ENCODE measurements around the gene PSME3IP1.
A peak's percentile ranks its signal among the peaks of the same experiment; 100 is the strongest.
"Not testable (repeated sequence)": the region's sequence is repeated elsewhere in the genome, so short reads cannot be mapped to it uniquely, and the experiment has no call there.

PSME3IP1 gene, protein sequence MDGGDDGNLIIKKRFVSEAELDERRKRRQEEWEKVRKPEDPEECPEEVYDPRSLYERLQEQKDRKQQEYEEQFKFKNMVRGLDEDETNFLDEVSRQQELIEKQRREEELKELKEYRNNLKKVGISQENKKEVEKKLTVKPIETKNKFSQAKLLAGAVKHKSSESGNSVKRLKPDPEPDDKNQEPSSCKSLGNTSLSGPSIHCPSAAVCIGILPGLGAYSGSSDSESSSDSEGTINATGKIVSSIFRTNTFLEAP

DNA sequence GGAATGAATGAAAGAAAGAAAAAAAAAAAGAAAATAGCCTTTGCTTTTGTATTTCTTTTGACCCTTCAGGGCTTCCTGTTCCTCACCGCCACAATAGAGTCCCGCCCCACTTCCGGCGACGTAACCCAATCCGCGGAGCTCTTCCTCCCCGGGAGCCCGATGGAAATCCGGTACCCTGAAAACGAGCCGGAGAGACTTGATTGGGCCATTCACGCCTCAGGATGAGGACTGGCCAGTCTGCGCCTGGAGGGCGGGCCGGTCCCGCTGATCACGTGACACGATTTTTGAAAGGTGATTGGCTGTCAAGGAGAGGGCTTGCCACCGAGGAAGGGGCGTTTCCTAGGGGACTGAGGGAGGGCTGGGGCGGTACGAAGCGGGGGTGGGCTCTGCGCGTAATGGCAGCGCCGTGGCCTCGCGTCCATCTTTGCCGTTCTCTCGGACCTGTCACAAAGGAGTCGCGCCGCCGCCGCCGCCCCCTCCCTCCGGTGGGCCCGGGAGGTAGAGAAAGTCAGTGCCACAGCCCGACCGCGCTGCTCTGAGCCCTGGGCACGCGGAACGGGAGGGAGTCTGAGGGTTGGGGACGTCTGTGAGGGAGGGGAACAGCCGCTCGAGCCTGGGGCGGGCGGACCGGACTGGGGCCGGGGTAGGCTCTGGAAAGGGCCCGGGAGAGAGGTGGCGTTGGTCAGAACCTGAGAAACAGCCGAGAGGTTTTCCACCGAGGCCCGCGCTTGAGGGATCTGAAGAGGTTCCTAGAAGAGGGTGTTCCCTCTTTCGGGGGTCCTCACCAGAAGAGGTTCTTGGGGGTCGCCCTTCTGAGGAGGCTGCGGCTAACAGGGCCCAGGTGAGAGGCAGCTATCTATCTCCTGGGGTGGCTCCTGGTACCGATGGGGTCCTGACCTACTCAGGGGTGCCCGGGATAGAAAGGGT is at the start of gene PSME3IP1, which contains the start of gene RSPRY1:
Gene PSME3IP1 (minus strand): TSS at position 95 of the 927 bp plus-strand sequence. CDS start 12,185 bp downstream, outside the sequence.
Gene RSPRY1 (plus strand): TSS at position 385 of the 927 bp plus-strand sequence. CDS start 18,330 bp downstream, outside the sequence.
- DNase-seq = peak; percentile 89

DNA sequence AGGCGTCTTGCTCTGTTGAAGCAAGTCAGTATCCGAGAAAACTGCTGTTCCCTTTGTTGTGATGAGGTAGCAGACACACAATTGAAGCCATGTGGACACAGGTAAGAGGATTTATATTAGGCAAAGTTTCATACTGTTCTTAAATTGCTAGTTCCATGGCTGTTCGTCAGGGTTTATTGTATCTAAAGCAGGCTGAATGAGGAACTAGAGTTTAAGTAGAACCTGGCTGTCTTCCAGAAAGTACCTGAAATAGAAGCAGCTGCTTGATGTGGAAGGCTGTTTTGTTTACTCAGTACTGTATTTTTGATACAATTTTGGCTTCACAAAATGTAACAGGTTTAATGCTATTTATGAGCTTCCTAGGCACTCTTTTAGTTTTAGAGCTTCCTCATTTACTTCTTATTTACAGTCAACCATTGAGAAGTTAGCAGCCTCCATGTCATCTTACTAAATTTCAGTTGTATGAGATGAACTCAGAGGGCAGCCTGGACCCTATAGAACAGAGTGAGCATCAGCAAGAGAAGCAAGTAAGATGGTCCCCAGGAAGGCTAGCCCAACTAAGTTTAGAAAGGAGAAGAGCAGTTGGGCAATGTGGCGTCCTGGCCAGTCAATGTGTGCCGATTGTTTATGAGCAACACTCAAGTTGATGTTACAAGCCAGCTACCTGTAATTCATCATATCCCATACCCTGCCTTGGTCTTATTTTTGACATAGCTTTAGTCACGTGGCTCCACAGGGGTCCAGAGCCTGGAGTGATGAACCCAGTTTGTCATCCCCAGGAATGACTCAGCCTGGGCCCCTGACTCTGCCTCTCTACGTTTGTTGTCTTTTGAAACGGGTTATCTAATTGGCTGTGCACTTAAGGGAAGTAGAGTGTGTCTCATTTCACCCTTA is 49.5 kb upstream of the PSME3IP1 start:
- peak; percentile 38 for DNase-seq

DNA sequence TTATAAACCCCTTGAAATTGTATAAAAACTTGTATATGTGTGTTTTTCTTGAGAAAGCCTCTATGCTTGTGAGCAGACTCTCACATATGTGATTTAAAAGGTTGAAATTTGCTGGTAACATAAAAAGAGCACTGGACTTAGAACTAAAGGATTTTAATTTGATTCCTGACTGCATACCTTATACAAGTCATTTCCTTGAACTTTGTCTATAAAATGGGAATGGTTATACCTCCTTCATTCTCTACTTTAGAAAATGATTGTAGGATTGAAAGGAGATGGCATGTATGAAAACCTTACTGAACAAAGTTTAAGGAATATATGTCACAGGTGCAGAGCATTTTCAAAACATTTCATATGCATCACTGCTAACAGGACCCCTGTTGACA is 48.9 kb upstream of the PSME3IP1 start:
- DNase-seq = no peak

DNA sequence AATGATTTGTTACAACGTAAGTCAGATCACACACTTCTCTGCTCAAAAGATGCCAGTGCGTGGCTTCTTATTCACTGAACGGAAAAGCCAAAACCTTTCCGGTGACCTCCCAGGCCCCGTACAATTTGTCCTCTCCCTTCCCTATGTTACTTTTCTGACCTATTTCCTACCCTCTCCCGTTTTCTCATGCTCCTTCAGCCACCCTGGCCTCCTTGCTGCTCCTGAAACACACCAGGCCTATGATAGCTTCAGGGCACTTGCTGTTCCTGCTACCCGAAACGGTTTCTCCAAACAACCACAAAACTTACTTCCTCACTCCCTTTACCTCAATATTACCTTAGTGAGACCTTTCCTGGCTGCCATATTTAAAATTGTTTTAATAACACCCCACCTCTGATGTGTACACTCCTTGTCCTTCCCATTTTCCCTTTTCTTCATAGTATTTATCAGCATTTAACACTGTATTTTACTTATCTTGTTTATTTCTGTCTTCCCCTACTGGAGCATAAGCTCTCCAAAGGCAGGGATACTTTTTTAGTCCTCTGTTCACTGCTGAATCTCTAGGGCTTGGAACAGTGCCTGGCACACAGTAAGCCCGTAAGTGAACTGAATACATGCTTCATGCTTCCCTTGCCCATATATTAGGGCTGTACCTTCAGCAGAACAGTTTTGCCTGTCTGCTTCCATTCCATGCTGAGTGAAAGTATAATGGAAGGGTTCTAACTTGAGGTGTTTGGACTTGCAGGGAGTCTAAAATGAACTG is 48.3 kb upstream of the PSME3IP1 start:
- no peak for DNase-seq

DNA sequence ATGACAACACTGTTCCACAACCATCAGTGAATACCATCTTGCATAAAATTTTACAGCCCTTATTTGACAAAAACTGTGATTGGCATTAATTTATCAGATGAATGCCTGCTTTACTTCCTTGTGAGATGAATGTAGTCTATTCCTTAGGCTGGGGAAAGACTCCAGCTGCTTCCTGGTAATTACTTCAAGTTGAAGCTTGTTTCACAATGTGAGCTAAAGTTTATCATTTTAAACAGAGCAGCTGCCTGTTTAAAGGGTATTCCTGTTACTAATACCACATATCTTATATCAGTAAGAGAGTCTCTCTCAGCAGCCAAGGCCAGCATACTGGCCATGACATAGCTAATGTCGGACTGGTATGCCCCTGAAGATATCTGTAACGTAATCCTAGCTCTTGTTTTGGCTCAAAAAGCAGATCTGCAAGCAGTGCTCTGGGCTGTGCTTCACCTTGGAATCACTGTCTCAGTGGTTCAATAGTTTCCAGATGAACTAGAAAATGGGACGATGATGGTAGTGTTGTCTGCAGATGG is 46.0 kb upstream of the PSME3IP1 start:
- no peak for DNase-seq

DNA sequence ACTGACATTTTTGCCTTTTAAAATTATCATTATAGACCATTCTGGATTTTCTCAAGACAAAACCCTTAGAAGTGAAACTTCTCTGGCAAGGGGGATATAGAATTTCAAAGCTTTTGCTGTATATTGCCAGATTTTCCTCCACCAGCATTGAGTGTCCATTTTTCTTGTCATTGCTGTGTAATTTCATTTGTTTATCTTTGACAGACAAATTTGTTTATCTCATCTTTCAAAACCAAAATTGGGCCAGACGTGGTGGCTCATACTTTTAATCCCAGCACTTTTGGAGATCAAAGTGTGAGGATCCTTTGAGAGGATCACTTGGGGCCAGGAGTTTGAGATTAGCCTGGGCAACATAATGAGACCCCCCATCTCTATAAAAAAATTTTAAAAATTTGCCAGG is 43.2 kb upstream of the PSME3IP1 start:
- DNase-seq = no peak

DNA sequence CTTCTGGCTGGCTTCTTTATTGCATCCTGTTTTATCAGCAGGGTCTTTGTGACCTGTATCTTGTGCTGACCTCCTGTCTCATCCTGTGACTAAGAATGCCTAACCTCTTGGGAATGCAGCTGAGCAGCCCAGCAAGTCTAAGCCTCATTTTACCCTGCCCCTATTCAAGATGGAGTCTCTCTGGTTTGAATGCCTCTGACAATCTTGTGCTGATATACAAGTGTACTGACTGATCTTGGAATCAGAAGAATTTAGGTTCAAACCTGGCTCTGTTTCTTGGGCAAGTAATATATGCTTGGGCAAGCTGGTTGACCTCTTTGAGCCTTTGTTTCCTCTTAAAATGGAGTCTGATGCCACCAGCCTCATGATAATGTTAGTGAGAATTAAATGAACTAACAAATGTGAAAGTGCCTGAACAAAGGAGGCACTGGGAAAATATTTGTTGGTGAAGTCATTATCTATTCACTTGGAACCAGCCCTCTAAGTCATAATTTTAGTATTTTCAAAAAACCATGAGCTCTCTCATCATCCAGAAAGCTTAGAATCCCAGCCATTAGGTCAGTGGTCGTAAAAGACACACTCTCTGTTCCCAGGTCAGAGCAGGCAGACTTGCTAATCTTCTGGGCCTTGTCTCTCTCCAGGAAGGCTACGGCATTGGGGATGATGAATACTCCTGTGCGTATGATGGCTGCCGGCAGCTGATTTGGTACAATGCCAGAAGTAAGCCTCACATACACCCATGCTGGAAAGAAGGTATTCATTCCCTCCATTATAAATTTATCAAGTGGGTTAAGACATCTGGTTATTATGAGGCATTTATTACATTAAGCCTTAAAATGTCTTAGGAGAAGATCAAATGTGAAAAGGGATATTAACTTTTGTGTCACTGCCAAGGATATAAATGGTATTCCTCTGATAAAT is 41.1 kb upstream of the PSME3IP1 start:
- no peak for DNase-seq

DNA sequence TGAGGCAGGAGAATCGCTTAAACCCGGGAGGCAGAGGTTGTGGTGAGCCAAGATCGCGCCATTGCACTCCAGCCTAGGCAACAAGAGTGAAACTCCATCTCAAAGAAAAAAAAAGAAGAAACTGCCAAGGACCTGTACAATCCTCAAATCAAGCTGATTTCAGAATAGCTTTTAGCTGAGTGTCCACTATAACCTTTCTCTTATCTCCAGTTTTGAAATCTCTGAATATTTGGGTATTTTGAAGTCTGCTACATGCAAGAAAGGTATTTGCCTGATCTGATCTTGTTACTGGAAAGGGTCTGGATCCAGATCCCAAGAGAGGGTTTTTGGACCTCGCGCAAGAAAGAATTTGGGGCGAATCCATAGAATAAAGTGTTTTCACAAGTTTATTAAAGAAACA is 40.1 kb upstream of the PSME3IP1 start:
- no peak for DNase-seq

DNA sequence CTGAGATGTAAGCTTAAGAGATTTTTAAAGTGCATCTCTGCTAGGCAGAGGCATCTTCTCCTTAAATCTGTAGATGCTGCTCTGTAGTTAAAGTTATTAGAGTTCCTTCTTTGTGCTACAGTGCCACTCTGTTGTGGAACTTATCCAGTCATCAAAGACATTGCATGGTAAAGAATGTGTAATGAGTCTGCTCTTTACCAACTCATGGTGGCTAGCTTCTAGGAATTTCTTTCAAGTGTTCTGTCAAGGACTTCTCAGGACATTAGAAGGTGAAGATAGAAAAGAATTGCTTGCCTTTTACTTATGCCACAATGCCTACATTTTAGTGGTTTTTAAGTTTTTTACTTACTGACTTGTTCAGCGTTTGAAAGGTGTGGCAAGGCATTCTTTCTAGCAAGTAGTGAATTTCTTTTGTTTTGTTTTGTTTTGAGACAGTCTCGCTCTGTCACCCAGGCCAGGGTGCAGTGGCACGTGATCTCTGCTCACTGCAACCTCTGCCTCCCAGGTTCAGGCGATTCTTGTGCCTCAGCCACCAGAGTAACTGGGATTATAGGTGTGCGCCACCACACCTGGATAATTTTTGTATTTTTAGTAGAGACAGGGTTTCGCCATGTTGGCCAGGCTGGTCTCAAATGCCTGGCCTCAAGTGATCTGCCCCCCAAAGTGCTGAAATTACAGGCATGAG is 39.0 kb upstream of the PSME3IP1 start:
- no peak for DNase-seq

DNA sequence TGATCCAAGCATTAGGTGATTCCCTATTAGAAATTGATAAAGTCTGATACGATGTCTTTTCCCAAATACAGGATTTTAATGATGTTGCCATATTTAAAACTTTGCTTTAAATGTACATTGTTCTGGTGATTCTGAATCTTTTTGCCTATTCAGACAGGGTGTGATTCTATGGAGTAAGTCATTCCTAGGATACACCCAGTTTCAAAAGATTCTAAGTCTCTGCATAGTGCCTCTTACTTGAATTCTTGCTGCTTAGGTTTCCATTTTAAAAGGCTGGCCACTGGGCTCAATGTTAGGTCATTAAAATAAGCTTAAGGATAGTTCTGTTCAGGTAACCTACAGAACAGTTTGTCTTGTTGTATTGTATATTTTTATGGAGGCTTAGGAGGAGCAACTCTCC is 37.2 kb upstream of the PSME3IP1 start:
- DNase-seq = no peak

DNA sequence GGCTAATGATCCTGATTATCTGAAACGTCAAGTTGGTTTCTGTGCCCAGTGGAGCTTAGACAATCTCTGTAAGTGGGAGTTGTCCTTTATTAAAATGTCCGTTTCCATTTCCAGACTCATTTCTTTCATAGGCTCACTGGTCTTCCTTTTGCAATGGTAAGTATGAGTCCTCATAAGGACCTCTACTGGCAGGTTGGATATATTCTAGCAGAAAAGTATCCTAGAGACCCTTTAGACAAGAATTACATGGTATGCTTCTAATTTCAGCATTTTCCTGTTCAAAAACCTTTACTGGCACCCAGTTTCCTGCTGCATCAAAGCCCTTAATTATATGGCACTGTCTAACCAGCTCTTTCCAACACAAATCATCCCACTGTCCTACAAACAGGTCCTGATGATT is 31.1 kb upstream of the PSME3IP1 start:
- DNase-seq = no peak

DNA sequence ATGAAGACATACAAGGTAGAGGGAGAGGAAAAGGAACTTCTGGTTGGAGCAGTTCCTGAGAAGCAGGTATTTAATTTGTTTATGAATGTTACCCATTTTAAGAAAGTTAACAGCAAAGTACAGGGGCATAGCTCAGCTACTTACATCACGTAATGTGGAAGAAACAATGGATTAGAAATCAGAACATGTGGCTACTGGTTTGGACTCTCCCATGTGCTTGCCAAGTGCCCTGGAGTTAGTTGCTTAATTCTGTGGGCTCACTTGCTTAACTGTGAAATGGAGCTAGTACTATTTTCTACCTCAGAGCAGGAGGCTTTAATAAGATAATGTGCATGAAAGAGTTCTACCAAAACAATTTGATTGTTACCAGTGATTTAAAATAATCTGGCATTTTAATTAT is 27.6 kb upstream of the PSME3IP1 start:
- DNase-seq = no peak

DNA sequence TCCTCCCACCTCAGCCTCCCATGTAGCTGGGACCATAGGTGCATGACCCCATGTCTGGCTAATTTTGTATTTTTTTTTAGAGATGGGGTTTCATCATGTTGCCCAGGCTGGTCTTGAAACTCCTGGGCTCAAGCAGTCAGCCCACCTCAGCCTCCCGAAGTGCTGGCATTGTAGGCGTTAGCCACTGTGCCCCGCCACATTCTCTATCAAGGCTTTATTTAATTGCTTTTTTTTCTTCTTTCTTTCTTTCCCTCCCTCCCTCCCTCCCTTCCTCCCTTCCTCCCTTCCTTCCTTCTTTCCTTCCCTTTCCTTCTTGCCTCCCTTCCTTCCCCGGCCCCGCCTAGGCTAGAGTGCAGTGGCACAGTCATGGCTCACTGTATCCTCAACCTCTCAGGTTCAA is 23.9 kb upstream of the PSME3IP1 start:
- no peak for DNase-seq

DNA sequence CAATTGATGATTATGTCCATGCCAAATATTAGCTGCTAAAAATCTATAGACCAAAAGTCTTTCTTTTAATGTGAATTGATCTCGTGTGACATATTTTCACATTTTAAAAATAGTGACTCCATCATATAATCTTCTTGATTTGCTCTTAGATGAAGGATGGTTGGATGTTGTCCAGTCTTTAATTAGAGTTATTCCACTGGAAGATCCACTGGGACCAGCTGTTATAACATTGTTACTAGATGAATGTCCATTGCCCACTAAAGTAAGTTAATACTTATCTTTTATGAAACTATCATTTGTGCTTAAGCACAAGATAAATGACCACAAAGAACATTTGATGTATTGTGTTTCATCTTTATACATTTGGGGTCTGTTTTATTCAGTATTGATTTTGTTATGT is 23.1 kb upstream of the PSME3IP1 start:
- DNase-seq = no peak

DNA sequence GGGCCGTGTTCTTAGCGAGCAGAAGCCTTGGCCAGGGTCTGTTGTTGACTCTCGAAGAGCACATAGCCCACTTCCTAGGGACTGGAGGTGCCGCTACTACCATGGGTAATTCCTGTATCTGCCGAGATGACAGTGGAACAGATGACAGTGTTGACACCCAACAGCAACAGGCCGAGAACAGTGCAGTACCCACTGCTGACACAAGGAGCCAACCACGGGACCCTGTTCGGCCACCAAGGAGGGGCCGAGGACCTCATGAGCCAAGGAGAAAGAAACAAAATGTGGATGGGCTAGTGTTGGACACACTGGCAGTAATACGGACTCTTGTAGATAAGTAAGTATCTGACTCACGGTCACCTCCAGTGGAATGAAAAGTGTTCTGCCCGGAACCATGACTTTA is 18.8 kb upstream of the PSME3IP1 start:
- DNase-seq = no peak

DNA sequence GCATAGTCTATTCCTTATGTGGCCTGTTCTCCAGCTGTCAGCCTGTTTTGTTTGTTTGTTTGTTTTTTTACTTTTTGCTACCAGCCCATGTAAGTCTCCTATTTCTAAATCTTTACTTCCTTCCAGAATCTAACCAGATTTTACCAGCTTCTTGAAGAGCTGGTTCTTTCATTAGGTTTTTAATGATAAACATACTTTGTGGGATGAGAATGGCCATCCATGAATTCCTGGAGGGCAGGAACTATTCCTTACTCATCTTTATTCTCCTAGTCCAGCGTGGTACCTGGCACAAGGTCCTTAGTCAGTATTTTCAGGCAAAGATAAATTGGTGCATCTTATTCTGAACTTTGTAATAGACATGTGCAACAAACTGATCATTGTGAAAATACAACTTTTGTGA is 17.6 kb upstream of the PSME3IP1 start:
- no peak for DNase-seq

DNA sequence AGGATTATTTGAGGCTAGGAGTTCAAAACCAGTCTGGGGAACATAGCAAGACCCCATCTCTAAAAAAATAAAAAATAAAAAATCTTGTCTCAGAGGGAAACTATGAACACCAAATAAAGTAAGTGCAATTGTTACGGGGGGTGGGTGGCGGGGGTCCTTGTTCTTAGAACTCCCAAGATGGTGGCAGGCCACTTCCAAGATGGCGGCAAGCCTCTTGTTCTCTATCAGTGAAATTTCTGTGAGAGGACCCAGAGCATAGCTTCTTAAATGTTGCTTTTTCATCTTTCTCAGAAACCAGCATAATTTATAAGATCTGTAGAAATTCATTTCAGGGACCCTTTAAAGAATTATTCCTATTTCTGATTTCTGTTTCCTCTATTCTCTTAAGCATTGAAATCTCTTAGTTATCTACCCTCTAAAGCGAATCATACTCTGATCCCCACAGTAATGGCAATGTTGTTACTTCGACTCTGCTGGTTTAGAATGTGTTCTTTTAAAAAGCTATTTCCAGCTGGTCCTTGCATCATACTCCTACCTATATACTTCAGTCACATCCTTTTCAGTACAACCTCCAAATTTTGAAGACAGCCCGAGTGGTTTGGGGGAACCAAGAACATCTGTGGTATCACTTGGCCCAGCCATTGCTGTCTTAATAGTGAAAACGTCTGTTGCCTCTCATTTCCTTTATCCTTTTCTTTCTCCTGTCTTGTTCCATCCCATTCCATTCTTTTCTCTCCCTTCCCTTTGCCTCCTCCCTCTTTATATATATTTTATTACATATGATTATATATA is 16.5 kb upstream of the PSME3IP1 start:
- DNase-seq = no peak

DNA sequence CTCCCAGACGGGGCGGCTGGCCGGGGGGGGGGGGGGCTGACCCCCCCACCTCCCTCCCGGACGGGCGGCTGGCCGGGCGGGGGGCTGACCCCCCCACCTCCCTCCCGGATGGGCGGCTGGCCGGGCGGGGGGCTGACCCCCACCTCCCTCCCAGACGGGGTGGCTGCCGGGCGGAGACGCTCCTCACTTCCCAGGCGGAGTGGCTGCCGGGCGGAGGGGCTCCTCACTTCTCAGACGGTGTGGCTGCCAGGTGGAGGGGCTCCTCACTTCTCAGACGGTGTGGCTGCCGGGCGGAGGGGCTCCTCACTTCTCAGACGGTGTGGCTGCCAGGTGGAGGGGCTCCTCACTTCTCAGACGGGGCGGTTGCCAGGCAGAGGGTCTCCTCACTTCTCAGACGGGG is 15.1 kb upstream of the PSME3IP1 start:
- DNase-seq = not testable (repeated sequence)

DNA sequence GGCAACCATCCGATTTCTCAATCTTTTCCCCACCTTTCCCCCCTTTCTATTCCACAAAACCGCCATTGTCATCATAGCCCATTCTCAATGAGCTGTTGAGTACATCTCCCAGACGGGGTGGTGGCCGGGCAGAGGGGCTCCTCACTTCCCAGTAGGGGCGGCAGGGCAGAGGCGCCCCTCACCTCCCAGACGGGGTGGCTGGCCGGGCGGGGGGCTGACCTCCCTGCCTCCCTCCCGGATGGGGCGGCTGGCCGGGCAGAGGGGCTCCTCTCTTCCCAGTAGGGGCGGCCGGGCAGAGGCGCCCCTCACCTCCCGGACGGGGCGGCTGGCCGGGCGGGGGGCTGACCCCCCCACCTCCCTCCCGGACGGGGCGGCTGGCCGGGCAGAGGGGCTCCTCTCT is 14.5 kb upstream of the PSME3IP1 start:
- not testable (repeated sequence) for DNase-seq
